ENCODE measurements around the gene MAOA.

The MAOA gene

DNA sequence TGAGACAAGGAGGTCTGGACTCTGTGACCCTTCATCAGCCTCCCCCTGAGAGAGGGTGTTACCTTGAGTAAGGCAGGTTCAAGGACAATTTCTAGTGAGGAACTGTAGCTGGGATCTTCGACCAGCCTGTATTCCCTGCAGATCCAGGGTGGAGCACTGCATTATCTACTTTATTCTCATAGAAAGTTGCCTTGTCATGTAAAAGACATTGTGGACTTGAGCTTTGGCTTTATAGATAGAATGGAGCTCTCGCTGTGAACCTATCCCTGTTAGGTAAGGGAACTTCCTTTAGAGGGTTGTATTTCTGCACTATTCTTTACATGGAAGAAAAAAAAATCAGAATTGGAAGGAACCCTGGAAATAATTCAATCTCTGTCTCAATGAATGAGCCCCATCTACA is 91.4 kb downstream of the MAOA start:
- Histone ChIP-seq H3K36me3 (no peaks in the 10 kb centered on the region), H3K27me3 (no peaks in the 10 kb centered on the region), H3K4me1 (ENCODE audit: control insufficient read depth in 1 of 2, insufficient read depth in 1 of 2, low read depth in 1 of 2, low read length in 1 of 2) (peaks cover 10 to 12% of the 10 kb centered on the region in 2 experiments), H3K4me3 (ENCODE audit: low read depth in 1 of 2, low read length in 1 of 2) (no peak overlapping the region), H3K27ac (no peak overlapping the region), H3K9me3 (no peaks in the 10 kb centered on the region)
- TF ChIP-seq, protein P1, sequence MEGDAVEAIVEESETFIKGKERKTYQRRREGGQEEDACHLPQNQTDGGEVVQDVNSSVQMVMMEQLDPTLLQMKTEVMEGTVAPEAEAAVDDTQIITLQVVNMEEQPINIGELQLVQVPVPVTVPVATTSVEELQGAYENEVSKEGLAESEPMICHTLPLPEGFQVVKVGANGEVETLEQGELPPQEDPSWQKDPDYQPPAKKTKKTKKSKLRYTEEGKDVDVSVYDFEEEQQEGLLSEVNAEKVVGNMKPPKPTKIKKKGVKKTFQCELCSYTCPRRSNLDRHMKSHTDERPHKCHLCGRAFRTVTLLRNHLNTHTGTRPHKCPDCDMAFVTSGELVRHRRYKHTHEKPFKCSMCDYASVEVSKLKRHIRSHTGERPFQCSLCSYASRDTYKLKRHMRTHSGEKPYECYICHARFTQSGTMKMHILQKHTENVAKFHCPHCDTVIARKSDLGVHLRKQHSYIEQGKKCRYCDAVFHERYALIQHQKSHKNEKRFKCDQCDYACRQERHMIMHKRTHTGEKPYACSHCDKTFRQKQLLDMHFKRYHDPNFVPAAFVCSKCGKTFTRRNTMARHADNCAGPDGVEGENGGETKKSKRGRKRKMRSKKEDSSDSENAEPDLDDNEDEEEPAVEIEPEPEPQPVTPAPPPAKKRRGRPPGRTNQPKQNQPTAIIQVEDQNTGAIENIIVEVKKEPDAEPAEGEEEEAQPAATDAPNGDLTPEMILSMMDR (IDR thresholded peaks at IDR 0.05) = no peak

DNA sequence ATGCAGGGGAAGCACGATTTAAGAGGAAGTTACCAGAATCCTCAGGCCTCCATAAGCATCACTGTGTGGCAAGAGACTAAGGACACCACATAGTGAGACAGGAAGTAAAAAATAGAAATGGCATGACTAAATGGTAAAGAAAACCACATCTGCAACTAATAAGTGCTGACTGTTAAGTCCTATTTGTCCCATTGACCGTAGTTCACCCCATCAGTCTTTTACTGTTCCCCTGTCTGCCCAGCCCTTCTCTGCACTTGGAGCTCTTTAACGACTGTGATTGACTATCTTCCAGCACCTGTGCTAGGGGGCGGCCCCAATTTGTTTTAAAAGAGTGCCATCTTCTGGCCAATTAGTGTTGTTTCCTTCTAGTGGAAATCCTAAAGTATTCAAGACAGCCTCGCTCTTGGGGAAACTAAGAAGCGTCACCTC is 94.2 kb downstream of the MAOA start:
- Histone ChIP-seq H3K27ac (peak overlapping the region; percentile 64), H3K9me3 (no peaks in the 10 kb centered on the region), H3K4me3 (ENCODE audit: low read depth in 1 of 2, low read length in 1 of 2) (no peak overlapping the region), H3K27me3 (no peaks in the 10 kb centered on the region), H3K36me3 (no peaks in the 10 kb centered on the region), H3K4me1 (ENCODE audit: control insufficient read depth in 1 of 2, insufficient read depth in 1 of 2, low read depth in 1 of 2, low read length in 1 of 2) (peaks cover 10 to 12% of the 10 kb centered on the region in 2 experiments)
- TF ChIP-seq, protein P1 (IDR thresholded peaks at IDR 0.05) = peak; percentile 37

DNA sequence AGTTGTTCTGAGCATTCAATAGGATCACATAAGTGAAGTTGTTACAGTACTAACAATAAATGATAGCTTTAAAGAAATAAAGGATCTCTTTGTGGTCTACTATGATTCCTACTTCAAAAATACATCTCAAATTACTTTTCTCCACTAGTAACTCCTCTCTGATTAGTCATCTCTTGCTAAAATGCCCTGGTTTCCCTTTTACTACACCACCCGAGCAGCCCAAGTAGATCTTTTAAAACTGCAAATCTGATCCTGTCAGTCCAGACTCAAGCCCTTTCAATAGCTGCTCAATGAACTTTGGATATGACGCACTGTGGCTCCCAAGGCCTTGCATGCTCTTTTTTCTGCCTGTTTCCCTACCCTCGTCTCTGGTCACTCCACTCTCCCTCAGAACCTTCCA is 97.5 kb downstream of the MAOA start:
- Histone ChIP-seq H3K9me3 (no peaks in the 10 kb centered on the region), H3K27me3 (no peaks in the 10 kb centered on the region)
- TF ChIP-seq, protein P1 (IDR thresholded peaks at IDR 0.05) = no peak

DNA sequence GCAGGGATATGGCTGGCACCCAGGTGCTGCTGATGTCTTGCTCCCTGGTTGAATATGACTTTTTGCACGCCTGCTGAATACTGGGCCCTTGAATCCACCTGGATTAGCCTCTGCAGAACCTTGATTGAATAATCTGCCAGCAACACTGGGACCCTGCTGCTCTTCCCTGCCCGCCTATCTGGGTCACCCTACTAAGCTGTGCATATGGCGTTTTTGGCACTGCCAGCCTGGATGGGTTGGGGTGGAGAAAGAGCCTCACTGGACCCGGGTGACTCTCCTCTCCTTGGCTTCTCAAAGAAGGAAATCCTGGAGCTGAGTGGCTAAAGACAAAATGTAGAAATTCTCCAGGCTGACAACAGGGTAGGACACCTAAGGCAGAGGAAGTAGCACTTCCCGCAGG is 100.0 kb downstream of the MAOA start:
- no peak overlapping the region for H3K27ac ChIP-seq
- TF ChIP-seq, protein P1 (IDR thresholded peaks at IDR 0.05) = no peak
- no peaks in the 10 kb centered on the region for H3K36me3 ChIP-seq
- H3K4me3 ChIP-seq (ENCODE audit: low read depth in 1 of 2, low read length in 1 of 2) = no peak overlapping the region
- H3K9me3 ChIP-seq = no peaks in the 10 kb centered on the region
- no peaks in the 10 kb centered on the region for H3K27me3 ChIP-seq
- H3K4me1 ChIP-seq (ENCODE audit: control insufficient read depth in 1 of 2, insufficient read depth in 1 of 2, low read depth in 1 of 2, low read length in 1 of 2) = no peaks in the 10 kb centered on the region

More for the DNA sequence above, 97.5 kb downstream of the MAOA start:
- H3K4me3 ChIP-seq (ENCODE audit: low read depth in 1 of 2, low read length in 1 of 2) = no peak overlapping the region
- H3K27ac ChIP-seq = no peak overlapping the region
- H3K36me3 ChIP-seq = no peaks in the 10 kb centered on the region
- peaks cover 10 to 12% of the 10 kb centered on the region in 2 experiments for H3K4me1 ChIP-seq (ENCODE audit: control insufficient read depth in 1 of 2, insufficient read depth in 1 of 2, low read depth in 1 of 2, low read length in 1 of 2)

DNA sequence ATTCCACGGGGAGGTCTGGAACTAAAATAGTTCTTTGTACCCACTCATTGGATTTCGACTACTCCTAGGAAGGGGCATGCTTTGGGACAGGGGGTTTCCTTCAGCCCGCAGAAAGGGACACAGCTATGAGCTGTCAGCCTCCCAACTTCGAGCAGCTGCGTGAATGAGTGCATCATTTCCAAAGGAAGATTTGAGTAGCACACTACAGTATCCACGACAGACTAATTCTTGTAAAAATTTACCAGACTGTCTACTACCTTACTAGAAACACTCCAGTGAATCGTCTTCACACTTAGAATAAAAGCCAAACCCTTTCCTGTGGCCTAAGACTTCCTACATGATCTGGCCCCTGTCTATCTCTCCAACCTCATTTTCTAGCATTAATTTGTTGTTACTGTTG is 101.9 kb downstream of the MAOA start:
- TF ChIP-seq, protein P1 (IDR thresholded peaks at IDR 0.05) = no peak
- Histone ChIP-seq H3K4me1 (ENCODE audit: control insufficient read depth in 1 of 2, insufficient read depth in 1 of 2, low read depth in 1 of 2, low read length in 1 of 2) (no peaks in the 10 kb centered on the region), H3K4me3 (ENCODE audit: low read depth in 1 of 2, low read length in 1 of 2) (no peak overlapping the region), H3K27me3 (no peaks in the 10 kb centered on the region), H3K9me3 (no peaks in the 10 kb centered on the region), H3K36me3 (no peaks in the 10 kb centered on the region), H3K27ac (no peak overlapping the region)
